Lower lobe of right lung (tissue), 2 donors: Measurements from ENCODE around the gene FERMT3. TPM values are rescaled to one million over a fixed set of nuclear protein-coding genes. Genes with fewer than 3 reads are reported as not detected.
A peak's percentile ranks its signal among the peaks of the same experiment; 100 is the strongest.

Experiments
- ATAC-seq, 2 donors: fragments of 200-7000 bp; cut with Tn5 transposase; one replicate each; pipeline ENCODE4 v1.9.1; 2020 to 2022; ENCODE audit warnings: mild to moderate bottlenecking in 2 of 2, moderate library complexity in 2 of 2
- DNase-seq: peaks from one replicate; pipeline ENCODE4 v3.0.0-alpha.2; 2020
- H3K27ac ChIP-seq: fragments of 200-600 bp; one replicate; pipeline ENCODE4 v1.8.0; 2022
- H3K27me3 ChIP-seq: fragments of 200-600 bp; one replicate; pipeline ENCODE4 v1.8.0; 2022; ENCODE audit warnings: low read depth
- H3K36me3 ChIP-seq: fragments of 200-600 bp; one replicate; pipeline ENCODE4 v1.8.0; 2022; ENCODE audit warnings: mild to moderate bottlenecking
- H3K4me1 ChIP-seq: fragments of 200-600 bp; one replicate; pipeline ENCODE4 v1.8.0; 2022
- H3K4me3 ChIP-seq: fragments of 200-600 bp; one replicate; pipeline ENCODE4 v1.8.0; 2022; ENCODE audit warnings: mild to moderate bottlenecking
- H3K9me3 ChIP-seq: fragments of 200-600 bp; one replicate; pipeline ENCODE4 v1.8.0; 2022
- CTCF ChIP-seq: fragments of 200-600 bp; IDR thresholded peaks from one replicate; pipeline ENCODE4 v1.8.0; 2022; ENCODE audit warnings: antibody characterized with exemption, mild to moderate bottlenecking
- intact Hi-C: fragments of 100-400 bp; cut with DNase I; formaldehyde crosslinking; loops from one replicate; pipeline ENCODE4 v1.11.0; 2022
- total RNA-seq: library from RNA; stranded (reverse); fragmentation: NEBNext Ultra II Directional; extraction: Animal tissue kit (Norgen Biotek cat#: 25700); gene quantifications from one replicate; pipeline ENCODE4 v1.2.1, GENCODE V29; 2021
- donor health status: DM: no; HTN: yes; CAD: no; lungs with severe emphysema.

The FERMT3 gene
- total RNA-seq, 1 donor from 2014 or later, result 92.0 TPM

- Histone ChIP-seq H3K27me3 (no peaks in the 10 kb centered on the region), H3K9me3 (no peaks in the 10 kb centered on the region), H3K36me3 (peaks cover 61% of the 10 kb centered on the region), H3K4me3 (no peak overlapping the region), H3K27ac (no peak overlapping the region), H3K4me1 (peaks cover 49% of the 10 kb centered on the region)
- DNase-seq, result no peak
- intact Hi-C loops, result no loop called here
- no peak for TF ChIP-seq CTCF
- no peak for ATAC-seq
Measured at GRCh38 chr11:64204080-64204440, 2.5 kb upstream of the FERMT3 start.

GRCh38 chr11:64204464-64204989 lies 2.0 kb upstream of the FERMT3 start:
- no peaks in the 10 kb centered on the region for H3K9me3 ChIP-seq
- peaks cover 50% of the 10 kb centered on the region for H3K4me1 ChIP-seq
- DNase-seq (peak; percentile 91), ATAC-seq (peak; percentile 78 to 79)
- intact Hi-C loops, result no loop called here
- no peak overlapping the region for H3K27ac ChIP-seq
- no peaks in the 10 kb centered on the region for H3K27me3 ChIP-seq
- peak; percentile 77 for TF ChIP-seq CTCF
- H3K4me3 ChIP-seq, result no peak overlapping the region
- H3K36me3 ChIP-seq, result peaks cover 57% of the 10 kb centered on the region

GRCh38 chr11:64207256-64208085 lies 950 bp downstream of the FERMT3 start:
- ATAC-seq, result peak; percentile 58
- peaks cover 50% of the 10 kb centered on the region for H3K4me1 ChIP-seq
- peaks cover 54% of the 10 kb centered on the region for H3K36me3 ChIP-seq
- intact Hi-C loops, result no loop called here
- DNase-seq, result peak; percentile 79
- no peak for TF ChIP-seq CTCF
- peak overlapping the region; percentile 85 for H3K27ac ChIP-seq
- H3K27me3 ChIP-seq, result no peaks in the 10 kb centered on the region
- H3K4me3 ChIP-seq, result peak overlapping the region; percentile 64
- H3K9me3 ChIP-seq, result no peaks in the 10 kb centered on the region

- no peaks in the 10 kb centered on the region for H3K9me3 ChIP-seq
- H3K4me3 ChIP-seq, result peak overlapping the region; percentile 64
- intact Hi-C loops, result no loop called here
- H3K27me3 ChIP-seq, result no peaks in the 10 kb centered on the region
- TF ChIP-seq CTCF, result no peak
- H3K4me1 ChIP-seq, result peaks cover 50% of the 10 kb centered on the region
- ATAC-seq, result no peak
- H3K27ac ChIP-seq, result peak overlapping the region; percentile 85
- no peak for DNase-seq
- peaks cover 51% of the 10 kb centered on the region for H3K36me3 ChIP-seq
Measured at GRCh38 chr11:64208086-64208795, 1.7 kb downstream of the FERMT3 start.

GRCh38 chr11:64208796-64209562 lies 2.5 kb downstream of the FERMT3 start:
- no peaks in the 10 kb centered on the region for H3K27me3 ChIP-seq
- no peaks in the 10 kb centered on the region for H3K9me3 ChIP-seq
- H3K4me1 ChIP-seq, result peaks cover 49% of the 10 kb centered on the region
- peaks cover 44% of the 10 kb centered on the region for H3K36me3 ChIP-seq
- peak overlapping the region; percentile 85 for H3K27ac ChIP-seq
- DNase-seq (no peak), ATAC-seq (no peak)
- TF ChIP-seq CTCF, result no peak
- intact Hi-C loops, result no loop called here
- H3K4me3 ChIP-seq, result no peak overlapping the region
